BE2C (cell line): Measurements from ENCODE around the gene LRRC26.
A peak's percentile ranks its signal among the peaks of the same experiment; 100 is the strongest.

ENCODE experiments used
- DNase-seq: peaks from one replicate; pipeline ENCODE4 v3.0.0-alpha.2; 2020
- H3K27me3 ChIP-seq: fragments of 250-450 bp; sonication (Bioruptor Pico); 2 replicates; pipeline ENCODE4 v1.5.1; 2020; ENCODE audit warnings: mild to moderate bottlenecking
- H3K36me3 ChIP-seq: fragments of 250-450 bp; sonication (Bioruptor Pico); 2 replicates; pipeline ENCODE4 v1.5.1; 2020; ENCODE audit warnings: mild to moderate bottlenecking
- H3K4me1 ChIP-seq: fragments of 250-450 bp; sonication (Bioruptor Pico); 2 replicates; pipeline ENCODE4 v1.5.1; 2020
- H3K4me3 ChIP-seq: 2 replicates; pipeline ENCODE4 v1.5.1; 2011; ENCODE audit warnings: low read depth, low read length
- H3K9me3 ChIP-seq: fragments of 250-450 bp; sonication (Bioruptor Pico); 2 replicates; pipeline ENCODE4 v1.5.1; 2020
- TF ChIP-seq, protein P1 (sequence below): IDR thresholded peaks from 2 replicates; pipeline ENCODE4 v1.5.1; 2012; ENCODE audit warnings: mild to moderate bottlenecking, low read depth, low read length

Gene LRRC26

DNA sequence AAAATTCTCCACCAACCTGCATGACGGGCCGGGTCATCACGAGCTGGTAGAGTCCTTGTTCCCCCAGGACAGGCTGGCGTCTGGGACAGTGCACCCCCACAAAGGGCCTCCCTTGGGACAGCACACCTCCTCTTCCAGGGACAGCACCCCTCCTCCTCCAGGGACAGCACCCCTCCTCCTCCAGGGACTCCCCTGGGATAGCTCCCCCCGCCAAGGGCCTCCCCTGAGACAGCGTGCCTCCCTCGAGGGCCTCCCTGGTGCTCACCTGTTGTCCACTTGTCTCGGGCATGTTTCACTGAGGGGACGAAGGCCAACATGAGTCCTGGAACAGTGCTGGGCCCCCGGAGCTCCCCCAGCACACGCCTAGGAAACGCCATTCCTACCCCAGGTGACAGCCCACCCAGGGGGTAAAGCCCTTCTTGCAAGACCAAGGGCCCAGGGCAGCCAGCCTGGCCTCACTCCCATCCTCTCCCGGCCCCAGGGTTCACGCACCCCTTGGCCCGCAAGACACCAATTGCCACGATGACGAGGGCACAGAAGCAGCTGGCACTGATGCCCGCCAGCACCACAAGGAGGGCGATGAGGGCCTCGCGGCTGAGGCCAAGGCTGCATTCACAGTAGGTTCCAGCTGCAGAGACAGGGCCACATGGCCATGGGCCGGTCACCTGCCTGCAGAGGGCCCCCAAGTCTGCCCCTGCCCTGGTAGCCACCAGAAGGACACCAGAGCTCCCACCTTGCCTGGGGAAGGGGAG lies 1.5 kb upstream of the LRRC26 start:
- no peak for DNase-seq
- H3K4me1 ChIP-seq = peaks cover 6% of the 10 kb centered on the region
- H3K4me3 ChIP-seq = no peak overlapping the region
- H3K36me3 ChIP-seq = no peaks in the 10 kb centered on the region
- peaks cover 48% of the 10 kb centered on the region for H3K27me3 ChIP-seq
- TF ChIP-seq, protein P1, sequence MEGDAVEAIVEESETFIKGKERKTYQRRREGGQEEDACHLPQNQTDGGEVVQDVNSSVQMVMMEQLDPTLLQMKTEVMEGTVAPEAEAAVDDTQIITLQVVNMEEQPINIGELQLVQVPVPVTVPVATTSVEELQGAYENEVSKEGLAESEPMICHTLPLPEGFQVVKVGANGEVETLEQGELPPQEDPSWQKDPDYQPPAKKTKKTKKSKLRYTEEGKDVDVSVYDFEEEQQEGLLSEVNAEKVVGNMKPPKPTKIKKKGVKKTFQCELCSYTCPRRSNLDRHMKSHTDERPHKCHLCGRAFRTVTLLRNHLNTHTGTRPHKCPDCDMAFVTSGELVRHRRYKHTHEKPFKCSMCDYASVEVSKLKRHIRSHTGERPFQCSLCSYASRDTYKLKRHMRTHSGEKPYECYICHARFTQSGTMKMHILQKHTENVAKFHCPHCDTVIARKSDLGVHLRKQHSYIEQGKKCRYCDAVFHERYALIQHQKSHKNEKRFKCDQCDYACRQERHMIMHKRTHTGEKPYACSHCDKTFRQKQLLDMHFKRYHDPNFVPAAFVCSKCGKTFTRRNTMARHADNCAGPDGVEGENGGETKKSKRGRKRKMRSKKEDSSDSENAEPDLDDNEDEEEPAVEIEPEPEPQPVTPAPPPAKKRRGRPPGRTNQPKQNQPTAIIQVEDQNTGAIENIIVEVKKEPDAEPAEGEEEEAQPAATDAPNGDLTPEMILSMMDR = no peak
- H3K9me3 ChIP-seq = no peaks in the 10 kb centered on the region

GRCh38 chr9:137170486-137171148 lies 766 bp upstream of the LRRC26 start:
- TF ChIP-seq, protein P1 = no peak
- no peaks in the 10 kb centered on the region for H3K9me3 ChIP-seq
- no peak for DNase-seq
- H3K4me3 ChIP-seq = no peak overlapping the region
- no peaks in the 10 kb centered on the region for H3K36me3 ChIP-seq
- H3K4me1 ChIP-seq = peaks cover 6% of the 10 kb centered on the region
- peaks cover 55% of the 10 kb centered on the region for H3K27me3 ChIP-seq

DNA sequence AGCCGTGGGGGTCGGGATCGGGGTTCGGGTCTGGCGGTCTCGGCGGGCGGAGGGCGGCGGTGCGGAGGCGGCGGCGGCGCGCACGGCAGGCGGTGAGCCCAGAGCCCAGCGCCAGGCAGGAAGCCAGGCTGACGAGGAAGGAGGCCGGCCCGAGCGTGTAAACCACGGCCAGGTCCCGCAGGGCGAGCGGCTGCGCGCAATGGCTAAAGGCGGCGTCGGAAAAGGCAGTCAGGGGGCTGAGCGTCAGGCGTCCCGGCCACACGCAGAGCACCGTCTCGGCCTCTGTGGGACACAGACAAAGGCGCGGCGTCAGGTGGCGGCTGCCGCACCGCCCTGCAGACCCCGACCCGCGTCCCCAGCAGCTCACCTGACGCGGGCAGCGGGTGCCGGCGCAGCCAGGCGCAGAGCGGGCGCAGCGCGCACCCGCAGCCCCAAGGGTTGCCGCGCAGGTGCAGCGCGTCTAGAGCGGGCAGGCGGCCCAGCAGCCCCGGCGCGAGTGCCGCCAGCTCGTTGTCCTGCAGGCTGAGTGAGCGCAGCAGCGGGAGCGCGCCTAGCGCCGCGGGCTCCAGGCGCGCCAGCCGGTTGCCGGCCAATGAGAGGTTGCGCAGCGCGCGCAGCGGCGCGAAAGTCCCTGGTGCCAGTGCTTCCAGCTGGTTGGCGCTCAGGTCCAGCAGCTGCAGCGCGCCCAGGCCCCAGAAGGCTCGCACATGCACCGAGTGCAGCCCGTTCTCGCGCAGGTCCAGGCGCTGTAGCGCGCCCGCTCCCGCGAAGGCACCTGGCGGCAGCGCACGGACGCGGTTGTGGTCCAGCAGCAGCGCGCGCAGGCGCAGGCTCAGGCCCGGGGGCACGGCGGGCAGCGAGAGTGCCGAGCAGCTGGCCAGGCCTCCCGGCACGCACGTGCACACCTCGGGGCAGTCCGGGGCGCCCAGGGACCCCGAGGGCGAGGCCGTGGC lies 671 bp downstream of the LRRC26 start:
- peak; percentile 80 for DNase-seq
- Histone ChIP-seq H3K4me3 (peak overlapping the region; percentile 44), H3K27me3 (peaks cover 63% of the 10 kb centered on the region)

GRCh38 chr9:137168573-137168903 lies 1.3 kb downstream of the LRRC26 start:
- TF ChIP-seq, protein P1 = no peak
- no peaks in the 10 kb centered on the region for H3K36me3 ChIP-seq
- peaks cover 4% of the 10 kb centered on the region for H3K4me1 ChIP-seq
- H3K4me3 ChIP-seq = peak overlapping the region; percentile 24; the same call in 1 of the 2 replicates
- H3K9me3 ChIP-seq = no peaks in the 10 kb centered on the region
- DNase-seq = no peak
- peaks cover 63% of the 10 kb centered on the region for H3K27me3 ChIP-seq

More for the DNA sequence above, 671 bp downstream of the LRRC26 start:
- Histone ChIP-seq H3K36me3 (no peaks in the 10 kb centered on the region), H3K9me3 (no peaks in the 10 kb centered on the region), H3K4me1 (peaks cover 6% of the 10 kb centered on the region)
- TF ChIP-seq, protein P1 = no peak

DNA sequence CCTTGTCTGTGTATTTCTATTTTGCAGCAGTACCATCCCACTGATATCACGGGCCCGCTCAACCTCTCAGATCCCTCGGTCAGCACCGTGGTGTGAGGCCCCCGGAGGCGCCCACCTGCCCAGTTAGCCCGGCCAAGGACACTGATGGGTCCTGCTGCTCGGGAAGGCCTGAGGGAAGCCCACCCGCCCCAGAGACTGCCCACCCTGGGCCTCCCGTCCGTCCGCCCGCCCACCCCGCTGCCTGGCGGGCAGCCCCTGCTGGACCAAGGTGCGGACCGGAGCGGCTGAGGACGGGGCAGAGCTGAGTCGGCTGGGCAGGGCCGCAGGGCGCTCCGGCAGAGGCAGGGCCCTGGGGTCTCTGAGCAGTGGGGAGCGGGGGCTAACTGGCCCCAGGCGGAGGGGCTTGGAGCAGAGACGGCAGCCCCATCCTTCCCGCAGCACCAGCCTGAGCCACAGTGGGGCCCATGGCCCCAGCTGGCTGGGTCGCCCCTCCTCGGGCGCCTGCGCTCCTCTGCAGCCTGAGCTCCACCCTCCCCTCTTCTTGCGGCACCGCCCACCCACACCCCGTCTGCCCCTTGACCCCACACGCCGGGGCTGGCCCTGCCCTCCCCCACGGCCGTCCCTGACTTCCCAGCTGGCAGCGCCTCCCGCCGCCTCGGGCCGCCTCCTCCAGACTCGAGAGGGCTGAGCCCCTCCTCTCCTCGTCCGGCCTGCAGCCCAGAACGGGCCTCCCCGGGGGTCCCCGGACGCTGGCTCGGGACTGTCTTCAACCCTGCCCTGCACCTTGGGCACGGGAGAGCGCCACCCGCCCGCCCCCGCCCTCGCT lies 1.9 kb downstream of the LRRC26 start:
- Histone ChIP-seq H3K9me3 (no peaks in the 10 kb centered on the region), H3K4me3 (no peak overlapping the region), H3K36me3 (no peaks in the 10 kb centered on the region), H3K27me3 (peaks cover 64% of the 10 kb centered on the region), H3K4me1 (no peaks in the 10 kb centered on the region)
- TF ChIP-seq, protein P1 = no peak
- DNase-seq = no peak
